HG02973 (cell line): ENCODE results near the gene ELF2.
"Not testable (repeated sequence)": the region's sequence is repeated elsewhere in the genome, so short reads cannot be mapped to it uniquely, and the experiment has no call there.

ENCODE experiments used
- ATAC-seq: cut with Tn5 transposase; IDR thresholded peaks from one replicate; pipeline ENCODE4 v1.9.1; 2021; ENCODE audit warnings: moderate library complexity; ENCODE audit not compliant: unreplicated experiment

ELF2 gene

GRCh38 chr4:139177049-139177868 lies at the start of gene ELF2:
Gene ELF2 (minus strand): TSS chr4:139177218. CDS start chr4:139137701, 39,517 bp downstream.
- peak; percentile 40 for ATAC-seq

GRCh38 chr4:139223682-139224317 lies 46.8 kb upstream of the ELF2 start:
- no peak for ATAC-seq

- ATAC-seq: no peak
These were observed 45.2 kb upstream of the ELF2 start for GRCh38 chr4:139222215-139222614.

GRCh38 chr4:139221687-139222086 lies 44.7 kb upstream of the ELF2 start:
- no peak for ATAC-seq

- no peak for ATAC-seq
These were observed 42.5 kb upstream of the ELF2 start for GRCh38 chr4:139219450-139220055.

- ATAC-seq: peak; percentile 97
These were observed 37.1 kb upstream of the ELF2 start for GRCh38 chr4:139214039-139214534.

- not testable (repeated sequence) for ATAC-seq
These were observed 36.6 kb upstream of the ELF2 start for GRCh38 chr4:139213633-139214032.

GRCh38 chr4:139212900-139213299 lies 35.9 kb upstream of the ELF2 start:
- ATAC-seq: no peak

GRCh38 chr4:139210486-139210885 lies 33.5 kb upstream of the ELF2 start:
- no peak for ATAC-seq

GRCh38 chr4:139209470-139210063 lies 32.5 kb upstream of the ELF2 start:
- ATAC-seq: no peak

- no peak for ATAC-seq
These were observed 31.5 kb upstream of the ELF2 start for GRCh38 chr4:139208404-139208945.

- no peak for ATAC-seq
These were observed 30.9 kb upstream of the ELF2 start for GRCh38 chr4:139207873-139208403.

GRCh38 chr4:139207247-139207646 lies 30.2 kb upstream of the ELF2 start:
- no peak for ATAC-seq

- no peak for ATAC-seq
These were observed 26.0 kb upstream of the ELF2 start for GRCh38 chr4:139202991-139203390.

- no peak for ATAC-seq
These were observed 23.5 kb upstream of the ELF2 start for GRCh38 chr4:139200506-139200905.

GRCh38 chr4:139200102-139200501 lies 23.1 kb upstream of the ELF2 start:
- no peak for ATAC-seq

- ATAC-seq: not testable (repeated sequence)
These were observed 20.2 kb upstream of the ELF2 start for GRCh38 chr4:139197214-139197613.

GRCh38 chr4:139196462-139196861 lies 19.4 kb upstream of the ELF2 start:
- ATAC-seq: no peak

GRCh38 chr4:139191373-139191772 lies 14.4 kb upstream of the ELF2 start:
- no peak for ATAC-seq

- ATAC-seq: no peak
These were observed 13.0 kb upstream of the ELF2 start for GRCh38 chr4:139189972-139190371.

GRCh38 chr4:139189417-139189749 lies 12.4 kb upstream of the ELF2 start:
- no peak for ATAC-seq
